Activated CD8-positive, alpha-beta T cell treated with anti-CD3 and anti-CD28 coated beads for 36 hours (primary cell): Measurements from ENCODE around the gene ADPRHL1. TPM values are rescaled to one million over a fixed set of nuclear protein-coding genes. Genes with fewer than 3 reads are reported as not detected.

Experiments used
- ATAC-seq: fragments of 200-7000 bp; cut with Tn5 transposase; one replicate; pipeline ENCODE4 v1.10.0; 2021; ENCODE audit warnings: mild to moderate bottlenecking, moderate library complexity
- CTCF ChIA-PET: fragments of 350-600 bp; sonication (Branson Sonifier 250); formaldehyde crosslinking; loops from one replicate; lab custom pipeline; 2021; ENCODE audit warnings: antibody characterized with exemption; lab: Charles Lee
- POLR2A ChIA-PET: fragments of 350-600 bp; sonication (Branson Sonifier 250); formaldehyde crosslinking; loops from one replicate; lab custom pipeline; 2021; ENCODE audit warnings: antibody characterized with exemption; lab: Charles Lee
- DNase-seq: peaks from one replicate; pipeline ENCODE4 v3.0.0-alpha.2; 2020
- H3K27ac Mint-ChIP-seq: one replicate; pipeline ENCODE4 v1.8.0; 2021; ENCODE audit warnings: mild to moderate bottlenecking, mixed read lengths
- H3K27me3 Mint-ChIP-seq: one replicate; pipeline ENCODE4 v1.8.0; 2021; ENCODE audit warnings: mixed read lengths
- H3K36me3 Mint-ChIP-seq: one replicate; pipeline ENCODE4 v1.8.0; 2021; ENCODE audit warnings: low read depth, mixed read lengths
- H3K4me1 Mint-ChIP-seq: one replicate; pipeline ENCODE4 v1.8.0; 2021; ENCODE audit warnings: low read depth, mixed read lengths
- H3K4me3 Mint-ChIP-seq: one replicate; pipeline ENCODE4 v1.8.0; 2021; ENCODE audit warnings: mild to moderate bottlenecking, moderate library complexity, mixed read lengths
- H3K9me3 Mint-ChIP-seq: one replicate; pipeline ENCODE4 v1.8.0; 2021; ENCODE audit warnings: mixed read lengths
- CTCF ChIP-seq: fragments of 200-600 bp; IDR thresholded peaks from one replicate; pipeline ENCODE4 v1.8.0; 2022; ENCODE audit warnings: antibody characterized with exemption, mild to moderate bottlenecking
- intact Hi-C: fragments of 100-400 bp; cut with micrococcal nuclease; formaldehyde crosslinking; loops from one replicate; pipeline ENCODE4 v1.10.0; 2022
- total RNA-seq, 2 experiments: library from RNA; stranded (reverse); gene quantifications; one replicate each; pipeline ENCODE4 v1.2.3, GENCODE V29; 2021

The ADPRHL1 gene
- total RNA-seq, 2 experiments from 2014 or later: 0.23 to 0.36 TPM

GRCh38 chr13:113359571-113359970 lies 93.7 kb downstream of the ADPRHL1 start:
- ChIA-PET CTCF (interaction anchor here (1.0 to 1.3 kb wide), 2 partner anchors 32 to 34 kb away, joined by 4 to 5 read pairs; no protein-coding TSS in a partner anchor), POLR2A (no interaction called here)
- no peak for DNase-seq
- Mint-ChIP-seq H3K4me1 (peaks cover 2% of the 10 kb centered on the region), H3K4me3 (no peak overlapping the region), H3K36me3 (no peaks in the 10 kb centered on the region), H3K27ac (no peak overlapping the region), H3K27me3 (peaks cover 16% of the 10 kb centered on the region), H3K9me3 (no peaks in the 10 kb centered on the region)
- intact Hi-C loops: no loop called here
- no peak for ATAC-seq
- no peak for TF ChIP-seq CTCF

- intact Hi-C loops: no loop called here
Observed at GRCh38 chr13:113358653-113359190, 94.6 kb downstream of the ADPRHL1 start.

GRCh38 chr13:113357529-113357928 lies 95.8 kb downstream of the ADPRHL1 start:
- no peaks in the 10 kb centered on the region for H3K9me3 Mint-ChIP-seq
- no peak overlapping the region for H3K27ac Mint-ChIP-seq
- H3K4me3 Mint-ChIP-seq: no peak overlapping the region
- no peak for TF ChIP-seq CTCF
- no peak for DNase-seq
- ChIA-PET POLR2A (interaction anchor here (1.2 kb wide), 1 partner anchor 210 kb away, joined by 5 read pairs; no protein-coding TSS in a partner anchor), CTCF (no interaction called here)
- peaks cover 2% of the 10 kb centered on the region for H3K4me1 Mint-ChIP-seq
- intact Hi-C loops: no loop called here
- no peak for ATAC-seq
- H3K27me3 Mint-ChIP-seq: peaks cover 11% of the 10 kb centered on the region
- no peaks in the 10 kb centered on the region for H3K36me3 Mint-ChIP-seq

More at GRCh38 chr13:113358653-113359190, 94.6 kb downstream of the ADPRHL1 start:
- ChIA-PET POLR2A (interaction anchor here (1.2 kb wide), 1 partner anchor 212 kb away, joined by 5 read pairs; no protein-coding TSS in a partner anchor), CTCF (interaction anchor here (1.3 kb wide), 1 partner anchor 35 kb away, joined by 5 read pairs; no protein-coding TSS in a partner anchor)
- Mint-ChIP-seq H3K4me3 (no peak overlapping the region), H3K4me1 (peaks cover 2% of the 10 kb centered on the region), H3K27ac (no peak overlapping the region), H3K27me3 (peaks cover 16% of the 10 kb centered on the region), H3K36me3 (no peaks in the 10 kb centered on the region), H3K9me3 (no peaks in the 10 kb centered on the region)
- DNase-seq (no peak), ATAC-seq (no peak)
- TF ChIP-seq CTCF: no peak

DNA sequence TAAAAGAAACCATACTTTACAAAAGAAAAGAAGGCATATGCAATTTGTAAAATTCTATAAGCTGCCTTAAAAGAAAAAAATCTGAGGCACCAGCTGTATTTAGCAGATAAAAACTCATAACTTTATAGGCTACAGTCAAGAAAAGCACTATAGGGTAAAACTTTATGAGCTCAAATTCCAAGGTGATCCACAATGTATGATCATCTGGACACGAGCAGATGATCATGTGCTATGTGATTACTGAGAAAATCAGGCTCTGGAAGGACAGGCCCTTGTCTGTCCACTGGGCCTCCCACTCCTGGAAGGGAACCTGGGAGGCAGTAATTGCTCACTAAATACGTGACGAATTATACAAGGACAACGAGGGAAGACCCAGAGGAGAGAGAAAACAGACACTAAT lies 96.7 kb downstream of the ADPRHL1 start:
- ChIA-PET POLR2A (no interaction called here), CTCF (interaction anchor here (1.9 kb wide), 1 partner anchor 37 kb away, joined by 6 read pairs; no protein-coding TSS in a partner anchor)
- TF ChIP-seq CTCF: no peak
- H3K27ac Mint-ChIP-seq: no peak overlapping the region
- H3K4me1 Mint-ChIP-seq: peaks cover 2% of the 10 kb centered on the region
- ATAC-seq: no peak
- DNase-seq: no peak
- H3K36me3 Mint-ChIP-seq: no peaks in the 10 kb centered on the region
- no peak overlapping the region for H3K4me3 Mint-ChIP-seq
- intact Hi-C loops: no loop called here
- no peaks in the 10 kb centered on the region for H3K9me3 Mint-ChIP-seq
- peaks cover 9% of the 10 kb centered on the region for H3K27me3 Mint-ChIP-seq

GRCh38 chr13:113355621-113356020 lies 97.7 kb downstream of the ADPRHL1 start:
- Mint-ChIP-seq H3K4me3 (no peak overlapping the region), H3K27me3 (peaks cover 4% of the 10 kb centered on the region), H3K36me3 (no peaks in the 10 kb centered on the region), H3K4me1 (no peaks in the 10 kb centered on the region), H3K9me3 (no peaks in the 10 kb centered on the region), H3K27ac (no peak overlapping the region)
- POLR2A ChIA-PET: no interaction called here
- no peak for TF ChIP-seq CTCF
- intact Hi-C loops: no loop called here
- DNase-seq: no peak
- no peak for ATAC-seq
- CTCF ChIA-PET: interaction anchor here (1.9 kb wide), 1 partner anchor 38 kb away, joined by 6 read pairs; no protein-coding TSS in a partner anchor
